Fibroblast of lung (primary cell): ENCODE measurements around the gene PIK3C2G. TPM values are rescaled to one million over a fixed set of nuclear protein-coding genes. Genes with fewer than 3 reads are reported as not detected.
A peak's percentile ranks its signal among the peaks of the same experiment; 100 is the strongest.

ENCODE experiments used
- DNase-seq, 2 donors: peaks; one replicate each; pipeline versions ENCODE4 v3.0.0 to v3.0.0-alpha.2; 2010; ENCODE audit warnings: low read depth in 2 of 2
- H2AFZ ChIP-seq: 2 replicates; pipeline ENCODE4 v1.5.1; 2012; ENCODE audit warnings: low read length, control low read depth, inconsistent platforms
- H3K27ac ChIP-seq: 2 replicates; pipeline ENCODE4 v1.5.1; 2011; ENCODE audit warnings: low read length, control low read depth; ENCODE audit not compliant: insufficient read depth
- H3K27me3 ChIP-seq: 2 replicates; pipeline ENCODE4 v1.5.1; 2011; ENCODE audit warnings: mild to moderate bottlenecking, low read length; ENCODE audit not compliant: control insufficient read depth, insufficient read depth
- H3K36me3 ChIP-seq: 2 replicates; pipeline ENCODE4 v1.5.1; 2011; ENCODE audit warnings: low read length; ENCODE audit not compliant: control insufficient read depth, insufficient read depth
- H3K4me1 ChIP-seq: 2 replicates; pipeline ENCODE4 v1.5.1; 2011; ENCODE audit warnings: low read length; ENCODE audit not compliant: control insufficient read depth, insufficient read depth; ENCODE audit errors: extremely low read depth
- H3K4me2 ChIP-seq: 2 replicates; pipeline ENCODE4 v1.5.1; 2011; ENCODE audit warnings: low read length, control low read depth; ENCODE audit not compliant: insufficient read depth; ENCODE audit errors: extremely low read depth
- H3K4me3 ChIP-seq, 4 experiments: fragments of 200-600 bp in 1 of 4; sonication (generic) in 1 of 4; replicated peaks in 1 of 4; 2 replicates each; pipeline ENCODE4 v1.5.1; 2011 to 2016; ENCODE audit warnings: low read length in 4 of 4, low read depth in 3 of 4, mild to moderate bottlenecking in 3 of 4, control low read depth in 2 of 4, inconsistent platforms in 1 of 4, mixed read lengths in 1 of 4; ENCODE audit not compliant: insufficient read depth in 1 of 4; ENCODE audit errors: control extremely low read depth in 1 of 4
- H3K79me2 ChIP-seq: 2 replicates; pipeline ENCODE4 v1.5.1; 2012; ENCODE audit warnings: mild to moderate bottlenecking, low read length, inconsistent platforms; ENCODE audit not compliant: control insufficient read depth, insufficient read depth
- H3K9ac ChIP-seq: 2 replicates; pipeline ENCODE4 v1.5.1; 2011; ENCODE audit warnings: mild to moderate bottlenecking, low read length, control low read depth; ENCODE audit not compliant: insufficient read depth
- H3K9me3 ChIP-seq: 2 replicates; pipeline ENCODE4 v1.5.1; 2012; ENCODE audit warnings: low read depth, low read length; ENCODE audit not compliant: control insufficient read depth, insufficient read depth
- H4K20me1 ChIP-seq: 2 replicates; pipeline ENCODE4 v1.5.1; 2011; ENCODE audit warnings: low read length; ENCODE audit not compliant: control insufficient read depth, insufficient read depth; ENCODE audit errors: extremely low read depth
- EZH2 ChIP-seq: IDR thresholded peaks from 2 replicates; pipeline ENCODE4 v1.5.1; 2012; ENCODE audit warnings: low read length, control low read depth, mild to moderate bottlenecking; ENCODE audit errors: missing control alignments
- polyA plus RNA-seq, 2 donors: library from polyadenylated mRNA; depleted of rRNA in 1 of 2; stranded (reverse) in 1 of 2; unstranded in 1 of 2; fragments of >200 nt; gene quantifications; 2 replicates each; pipeline ENCODE4 v1.2.1, GENCODE V29; 2011 to 2012; ENCODE audit warnings: missing spikeins in 1 of 2
- total RNA-seq: library from RNA; depleted of rRNA; stranded (reverse); fragments of >200 nt; gene quantifications from 2 replicates; pipeline ENCODE4 v1.2.1, GENCODE V29; 2014
- TF ChIP-seq, protein P1 (sequence below), 2 donors: IDR thresholded peaks in 1 of 2; conservative IDR thresholded peaks in 1 of 2; 1 replicate in 1 of 2; 2 replicates in 1 of 2; pipeline ENCODE4 v1.5.1; 2011 to 2012; ENCODE audit warnings: low read length in 2 of 2, control low read depth in 1 of 2, inconsistent platforms in 1 of 2, low read depth in 1 of 2, mild to moderate bottlenecking in 1 of 2

PIK3C2G gene
- total and polyA plus RNA-seq, 2 donors (not counting 1 experiment from before 2014, with no cell fraction given) = not detected

- H3K36me3 ChIP-seq = no peaks in the 10 kb centered on the region
- TF ChIP-seq, protein P1, sequence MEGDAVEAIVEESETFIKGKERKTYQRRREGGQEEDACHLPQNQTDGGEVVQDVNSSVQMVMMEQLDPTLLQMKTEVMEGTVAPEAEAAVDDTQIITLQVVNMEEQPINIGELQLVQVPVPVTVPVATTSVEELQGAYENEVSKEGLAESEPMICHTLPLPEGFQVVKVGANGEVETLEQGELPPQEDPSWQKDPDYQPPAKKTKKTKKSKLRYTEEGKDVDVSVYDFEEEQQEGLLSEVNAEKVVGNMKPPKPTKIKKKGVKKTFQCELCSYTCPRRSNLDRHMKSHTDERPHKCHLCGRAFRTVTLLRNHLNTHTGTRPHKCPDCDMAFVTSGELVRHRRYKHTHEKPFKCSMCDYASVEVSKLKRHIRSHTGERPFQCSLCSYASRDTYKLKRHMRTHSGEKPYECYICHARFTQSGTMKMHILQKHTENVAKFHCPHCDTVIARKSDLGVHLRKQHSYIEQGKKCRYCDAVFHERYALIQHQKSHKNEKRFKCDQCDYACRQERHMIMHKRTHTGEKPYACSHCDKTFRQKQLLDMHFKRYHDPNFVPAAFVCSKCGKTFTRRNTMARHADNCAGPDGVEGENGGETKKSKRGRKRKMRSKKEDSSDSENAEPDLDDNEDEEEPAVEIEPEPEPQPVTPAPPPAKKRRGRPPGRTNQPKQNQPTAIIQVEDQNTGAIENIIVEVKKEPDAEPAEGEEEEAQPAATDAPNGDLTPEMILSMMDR (conservative IDR thresholded peaks at IDR 0.05 in 1 of 2, IDR thresholded peaks at IDR 0.05 in 1 of 2; ENCODE audit: low read depth in 1 of 2, low read length in 2 of 2) = no peak
- no peaks in the 10 kb centered on the region for H3K27me3 ChIP-seq
- no peaks in the 10 kb centered on the region for H4K20me1 ChIP-seq
- no peak overlapping the region for H2AFZ ChIP-seq
- H3K79me2 ChIP-seq = no peaks in the 10 kb centered on the region
- peak in 1 of 2 donors; percentile 18 for DNase-seq
- H3K27ac ChIP-seq = no peak overlapping the region
- H3K4me3 ChIP-seq = no peak overlapping the region
- no peaks in the 10 kb centered on the region for H3K9me3 ChIP-seq
- no peaks in the 10 kb centered on the region for H3K4me1 ChIP-seq
- H3K9ac ChIP-seq = no peak overlapping the region
- no peak overlapping the region for H3K4me2 ChIP-seq
These were observed 15.9 kb downstream of the PIK3C2G start for GRCh38 chr12:18277196-18277595.

DNA sequence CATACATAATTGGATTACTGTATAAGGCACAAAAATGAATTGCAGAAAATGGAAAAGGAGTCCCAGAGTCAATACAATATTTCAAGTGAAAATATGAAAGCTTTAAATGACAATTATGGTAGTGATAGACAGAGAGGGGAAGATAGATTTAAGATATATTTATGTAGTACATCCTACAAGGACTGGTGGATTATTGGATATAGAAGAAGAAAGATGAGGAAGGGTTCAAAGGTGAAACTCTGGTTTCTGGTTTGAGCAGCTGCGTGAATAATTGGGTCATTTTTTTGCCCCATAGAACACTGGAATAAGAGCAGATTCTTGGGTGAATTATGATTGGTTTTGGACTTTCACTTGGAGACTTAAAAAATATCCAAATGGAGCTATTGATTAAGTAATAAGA is 19.4 kb downstream of the PIK3C2G start:
- Histone ChIP-seq H3K27ac (no peak overlapping the region), H3K4me3 (no peak overlapping the region), H3K9ac (no peak overlapping the region), H3K79me2 (no peaks in the 10 kb centered on the region), H3K27me3 (no peaks in the 10 kb centered on the region), H3K9me3 (no peaks in the 10 kb centered on the region), H3K4me2 (no peak overlapping the region), H3K4me1 (no peaks in the 10 kb centered on the region), H4K20me1 (no peaks in the 10 kb centered on the region), H2AFZ (no peak overlapping the region), H3K36me3 (no peaks in the 10 kb centered on the region)
- DNase-seq = peak in 1 of 2 donors; percentile 44
- TF ChIP-seq, protein P1 (conservative IDR thresholded peaks at IDR 0.05 in 1 of 2, IDR thresholded peaks at IDR 0.05 in 1 of 2; ENCODE audit: low read depth in 1 of 2, low read length in 2 of 2) = no peak
- no peak for TF ChIP-seq EZH2

DNA sequence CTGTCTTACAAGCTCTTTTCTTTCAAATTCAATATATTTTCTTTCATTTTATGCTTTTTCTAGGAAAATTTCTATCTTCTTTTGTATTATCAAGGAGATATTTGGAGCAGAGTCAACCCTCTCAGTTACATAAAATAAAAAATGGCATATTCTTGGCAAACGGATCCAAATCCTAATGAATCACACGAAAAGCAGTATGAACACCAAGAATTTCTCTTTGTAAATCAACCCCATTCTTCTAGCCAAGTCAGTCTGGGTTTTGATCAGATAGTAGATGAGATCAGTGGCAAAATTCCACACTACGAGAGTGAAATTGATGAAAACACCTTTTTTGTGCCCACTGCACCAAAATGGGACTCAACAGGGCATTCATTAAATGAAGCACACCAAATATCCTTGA is 20.6 kb downstream of the PIK3C2G start:
- no peak for TF ChIP-seq EZH2
- TF ChIP-seq, protein P1 (conservative IDR thresholded peaks at IDR 0.05 in 1 of 2, IDR thresholded peaks at IDR 0.05 in 1 of 2; ENCODE audit: low read depth in 1 of 2, low read length in 2 of 2) = no peak
- no peaks in the 10 kb centered on the region for H4K20me1 ChIP-seq
- H3K4me3 ChIP-seq = no peak overlapping the region
- no peak overlapping the region for H3K27ac ChIP-seq
- no peaks in the 10 kb centered on the region for H3K4me1 ChIP-seq
- H3K9ac ChIP-seq = no peak overlapping the region
- no peak overlapping the region for H2AFZ ChIP-seq
- no peak overlapping the region for H3K4me2 ChIP-seq
- no peaks in the 10 kb centered on the region for H3K36me3 ChIP-seq
- H3K9me3 ChIP-seq = no peaks in the 10 kb centered on the region
- H3K79me2 ChIP-seq = no peaks in the 10 kb centered on the region
- no peaks in the 10 kb centered on the region for H3K27me3 ChIP-seq
- peak; percentile 5 to 61 for DNase-seq
